Ectodermal cell (in vitro differentiated cells): ENCODE data around the gene TAF8.

Source experiments
- H3K27ac ChIP-seq: 2 replicates; pipeline ENCODE4 v1.7.0; 2013; ENCODE audit warnings: mild to moderate bottlenecking, low read depth, low read length; ENCODE audit not compliant: insufficient read depth, poor library complexity, severe bottlenecking
- H3K27me3 ChIP-seq: 2 replicates; pipeline ENCODE4 v1.7.0; 2013; ENCODE audit warnings: mild to moderate bottlenecking, low read length; ENCODE audit not compliant: insufficient read depth, control insufficient read depth, poor library complexity, severe bottlenecking
- H3K36me3 ChIP-seq: one replicate; pipeline ENCODE4 v1.7.0; 2013; ENCODE audit warnings: low read length; ENCODE audit not compliant: control insufficient read depth, insufficient read depth
- H3K4me1 ChIP-seq: one replicate; pipeline ENCODE4 v1.7.0; 2013; ENCODE audit warnings: low read length; ENCODE audit not compliant: control insufficient read depth, insufficient read depth
- H3K4me3 ChIP-seq: 2 replicates; pipeline ENCODE4 v1.7.0; 2013; ENCODE audit warnings: low read depth, low read length, control low read depth; ENCODE audit not compliant: insufficient read depth
- H3K9me3 ChIP-seq: 2 replicates; pipeline ENCODE4 v1.7.0; 2013; ENCODE audit warnings: mild to moderate bottlenecking, low read length, moderate library complexity; ENCODE audit not compliant: control insufficient read depth
- WGBS, 2 experiments: methylation state at CpG; one replicate each; pipeline ENCODE4 v1.1.7; 2013; ENCODE audit warnings: missing lambda C conversion rate in 2 of 2; 5-methylcytosine and 5-hydroxymethylcytosine counted together

The TAF8 gene

DNA sequence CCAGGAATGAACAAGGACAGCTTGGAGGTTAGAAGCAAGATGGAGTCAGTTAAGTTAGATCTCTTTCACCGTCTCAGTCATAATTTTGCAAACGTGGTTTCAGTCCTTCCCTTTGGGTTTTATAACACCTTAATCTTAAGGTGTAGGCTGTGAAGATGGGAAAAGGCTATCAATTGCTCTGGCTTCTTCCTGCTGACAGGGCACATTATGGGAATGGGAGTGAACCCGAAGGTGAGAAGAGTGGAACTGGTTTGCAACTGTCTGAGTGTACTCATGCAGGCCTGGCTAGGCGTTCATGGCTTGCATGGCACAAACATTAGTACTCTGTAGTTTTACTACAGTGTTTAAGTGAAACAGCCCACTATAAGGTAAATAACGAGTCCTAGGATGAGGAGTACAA lies 9.4 kb downstream of the TAF8 start:
- 95 to 98% methylated on average over 5 of the region's 5 CpGs for WGBS, 2 experiments
- H3K36me3 ChIP-seq: peaks cover 61% of the 10 kb centered on the region

DNA sequence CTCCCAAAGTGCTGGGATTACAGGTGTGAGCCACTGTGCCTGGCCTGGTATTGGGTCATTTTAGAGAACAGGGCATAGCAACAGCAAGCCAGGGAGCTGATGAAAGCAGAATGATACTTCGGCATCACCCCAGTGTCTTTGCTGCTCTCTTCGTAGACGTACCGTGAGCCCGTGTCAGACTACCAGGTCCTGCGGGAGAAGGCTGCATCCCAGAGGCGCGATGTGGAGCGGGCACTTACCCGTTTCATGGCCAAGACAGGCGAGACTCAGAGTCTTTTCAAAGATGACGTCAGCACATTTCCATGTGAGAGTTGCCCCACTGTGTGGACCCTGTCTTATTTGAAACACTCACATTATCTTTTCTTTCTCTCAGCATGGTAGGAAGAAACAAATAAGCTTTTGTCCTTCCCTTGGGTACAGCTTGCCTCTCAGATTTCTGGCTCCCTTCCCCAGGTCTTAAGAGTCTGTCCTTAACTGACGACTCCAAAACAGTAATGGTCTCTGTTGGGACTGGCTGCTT lies 15.9 kb downstream of the TAF8 start:
- no peaks in the 10 kb centered on the region for H3K4me1 ChIP-seq
- no peaks in the 10 kb centered on the region for H3K9me3 ChIP-seq
- no peak overlapping the region for H3K27ac ChIP-seq
- peaks cover 64% of the 10 kb centered on the region for H3K36me3 ChIP-seq
- no peak overlapping the region for H3K4me3 ChIP-seq
- no peaks in the 10 kb centered on the region for H3K27me3 ChIP-seq
- WGBS, 2 experiments: 90 to 92% methylated on average over 13 of the region's 13 CpGs

More for the DNA sequence above, 9.4 kb downstream of the TAF8 start:
- Histone ChIP-seq H3K27ac (no peak overlapping the region), H3K4me1 (no peaks in the 10 kb centered on the region), H3K27me3 (no peaks in the 10 kb centered on the region), H3K4me3 (no peak overlapping the region), H3K9me3 (no peaks in the 10 kb centered on the region)

- Histone ChIP-seq H3K36me3 (peaks cover 59% of the 10 kb centered on the region), H3K4me3 (no peak overlapping the region), H3K27ac (no peak overlapping the region), H3K27me3 (no peaks in the 10 kb centered on the region), H3K4me1 (no peaks in the 10 kb centered on the region), H3K9me3 (no peaks in the 10 kb centered on the region)
- 93 to 94% methylated on average over 7 of the region's 7 CpGs for WGBS, 2 experiments
These were observed 17.8 kb downstream of the TAF8 start for GRCh38 chr6:42068173-42068572.

GRCh38 chr6:42068872-42069522 lies 18.7 kb downstream of the TAF8 start:
- no peaks in the 10 kb centered on the region for H3K27me3 ChIP-seq
- peaks cover 59% of the 10 kb centered on the region for H3K36me3 ChIP-seq
- H3K4me1 ChIP-seq: no peaks in the 10 kb centered on the region
- no peaks in the 10 kb centered on the region for H3K9me3 ChIP-seq
- WGBS, 2 experiments: 93 to 94% methylated on average over 5 of the region's 5 CpGs
- H3K4me3 ChIP-seq: no peak overlapping the region
- no peak overlapping the region for H3K27ac ChIP-seq

DNA sequence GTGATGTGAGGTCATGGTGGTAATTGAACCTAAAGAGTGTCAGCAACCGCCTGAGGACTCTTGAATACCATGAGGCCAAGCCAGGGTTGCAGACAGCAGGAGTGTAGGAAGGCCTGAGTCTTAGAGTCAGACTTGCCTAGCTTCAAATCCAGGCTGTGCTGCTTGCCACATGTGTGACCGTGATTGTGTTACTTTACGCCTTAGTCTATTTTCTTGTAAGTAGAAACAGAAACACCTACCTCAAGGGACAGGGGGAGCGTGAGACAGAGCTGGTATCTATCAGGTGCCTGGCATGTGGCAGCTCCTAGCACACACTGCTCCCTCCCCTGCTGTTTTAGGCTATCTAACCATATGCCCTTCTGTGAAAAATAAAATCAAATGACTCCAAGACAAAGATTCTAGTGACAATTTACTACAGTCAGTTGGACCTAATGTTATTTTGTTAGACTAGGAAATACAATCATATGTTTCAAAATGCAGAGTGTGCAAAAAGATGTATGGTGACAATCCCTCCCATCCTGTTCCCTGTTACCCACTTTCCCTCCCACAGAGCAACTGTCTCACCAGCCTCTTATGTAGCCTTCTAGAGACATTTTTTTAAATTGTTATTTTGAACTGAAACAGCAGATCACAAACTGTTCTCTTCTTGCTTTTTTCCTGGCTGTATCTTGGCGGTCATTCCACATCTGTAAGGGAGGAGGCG lies 21.7 kb downstream of the TAF8 start:
- Histone ChIP-seq H3K36me3 (peaks cover 54% of the 10 kb centered on the region), H3K9me3 (no peaks in the 10 kb centered on the region), H3K27ac (no peak overlapping the region), H3K27me3 (no peaks in the 10 kb centered on the region), H3K4me1 (no peaks in the 10 kb centered on the region), H3K4me3 (no peak overlapping the region)
- WGBS, 2 experiments: 73 to 74% methylated on average over 6 of the region's 6 CpGs

- WGBS, 2 experiments: 94 to 96% methylated on average over 2 of the region's 2 CpGs
- Histone ChIP-seq H3K36me3 (peaks cover 53% of the 10 kb centered on the region), H3K4me3 (no peak overlapping the region), H3K4me1 (no peaks in the 10 kb centered on the region), H3K27ac (no peak overlapping the region), H3K27me3 (no peaks in the 10 kb centered on the region), H3K9me3 (no peaks in the 10 kb centered on the region)
These were observed 23.0 kb downstream of the TAF8 start for GRCh38 chr6:42073287-42073686.

DNA sequence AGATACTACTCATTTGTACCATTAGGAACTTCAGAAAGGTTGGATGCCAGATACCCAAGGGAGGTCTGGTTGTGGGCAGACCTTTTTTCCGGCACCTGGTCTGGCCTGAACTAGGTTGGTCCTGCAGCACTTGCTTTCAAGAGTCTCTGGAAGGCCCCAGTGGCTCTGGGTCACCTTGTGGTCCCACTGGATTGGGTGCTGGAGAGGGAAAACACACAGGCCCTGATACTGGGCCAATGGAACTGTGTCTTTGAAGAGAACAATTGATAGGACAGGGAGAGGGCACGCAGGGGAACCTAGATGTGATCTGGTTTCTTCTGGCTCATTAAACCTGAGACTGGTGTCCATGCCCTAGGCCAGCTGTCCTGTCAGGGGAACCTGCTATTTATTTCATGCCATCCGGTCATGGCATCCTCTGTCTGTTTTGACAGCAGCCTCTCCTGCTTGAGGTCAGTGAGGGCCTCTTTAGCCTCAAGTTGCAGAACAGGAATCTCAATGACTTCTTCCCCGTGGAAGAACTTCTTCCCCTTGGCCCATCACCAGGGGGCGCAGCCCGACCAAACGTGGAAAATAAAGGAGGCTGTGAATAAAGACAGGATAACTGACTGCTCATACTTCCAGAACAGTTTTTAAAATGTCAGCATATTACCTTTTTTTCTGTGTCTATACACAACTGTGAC lies 25.0 kb downstream of the TAF8 start:
- H3K36me3 ChIP-seq: peaks cover 37% of the 10 kb centered on the region
- H3K27me3 ChIP-seq: no peaks in the 10 kb centered on the region
- no peak overlapping the region for H3K27ac ChIP-seq
- no peaks in the 10 kb centered on the region for H3K9me3 ChIP-seq
- WGBS, 2 experiments: 48 to 49% methylated on average over 7 of the region's 7 CpGs
- H3K4me3 ChIP-seq: no peak overlapping the region
- no peaks in the 10 kb centered on the region for H3K4me1 ChIP-seq

DNA sequence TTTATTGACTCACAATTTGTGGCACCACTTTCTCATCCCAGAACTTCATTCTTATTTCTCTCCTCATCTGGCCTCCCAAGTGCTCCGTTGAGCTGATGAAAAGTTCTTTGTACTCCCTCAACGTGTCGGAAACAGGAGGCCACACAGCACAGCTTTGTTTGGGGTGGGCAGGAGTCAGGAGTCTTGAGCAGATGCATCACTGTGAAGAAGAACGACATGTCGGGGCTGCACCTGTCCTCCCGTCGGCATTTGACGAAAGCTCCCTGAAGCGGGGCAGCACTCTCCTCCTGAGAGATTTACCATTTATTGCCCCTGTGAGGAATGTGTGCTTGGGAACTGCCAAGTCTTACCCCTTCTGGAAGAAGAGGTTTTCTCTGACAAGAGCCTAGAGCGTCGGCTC lies 28.1 kb downstream of the TAF8 start:
- WGBS, 2 experiments: 93 to 94% methylated on average over 11 of the region's 11 CpGs
- Histone ChIP-seq H3K27me3 (no peaks in the 10 kb centered on the region), H3K27ac (no peak overlapping the region), H3K4me3 (no peak overlapping the region), H3K9me3 (no peaks in the 10 kb centered on the region), H3K4me1 (no peaks in the 10 kb centered on the region), H3K36me3 (peaks cover 21% of the 10 kb centered on the region)

DNA sequence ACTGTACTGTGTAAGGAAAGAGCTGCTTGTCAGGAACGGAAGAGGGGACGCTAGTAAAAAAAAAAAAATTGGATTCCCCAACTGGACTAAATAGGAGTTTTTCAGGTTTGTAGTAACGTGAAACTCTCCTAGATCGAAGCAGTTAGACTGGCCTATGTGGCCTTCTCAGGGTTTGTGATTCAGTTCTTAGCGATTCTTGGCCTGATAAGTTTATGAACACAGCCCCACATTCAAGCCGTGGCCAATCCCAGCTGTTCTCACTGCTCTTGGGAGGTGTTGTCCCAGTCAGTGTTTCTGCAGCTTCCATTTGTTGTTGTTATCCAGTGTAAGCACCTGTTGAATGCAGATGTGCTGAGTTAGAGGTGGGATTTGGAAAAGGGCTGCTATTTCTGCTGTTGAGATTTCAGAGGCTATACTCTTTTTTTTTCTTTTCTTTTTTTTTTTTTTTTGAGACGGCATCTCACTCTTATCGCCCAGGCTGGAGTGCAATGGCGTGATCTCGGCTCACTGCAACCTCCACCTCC lies 29.7 kb downstream of the TAF8 start:
- H3K27ac ChIP-seq: no peak overlapping the region
- H3K27me3 ChIP-seq: no peaks in the 10 kb centered on the region
- no peaks in the 10 kb centered on the region for H3K9me3 ChIP-seq
- H3K4me1 ChIP-seq: no peaks in the 10 kb centered on the region
- no peak overlapping the region for H3K4me3 ChIP-seq
- 95 to 97% methylated on average over 10 of the region's 10 CpGs for WGBS, 2 experiments
- peaks cover 21% of the 10 kb centered on the region for H3K36me3 ChIP-seq

DNA sequence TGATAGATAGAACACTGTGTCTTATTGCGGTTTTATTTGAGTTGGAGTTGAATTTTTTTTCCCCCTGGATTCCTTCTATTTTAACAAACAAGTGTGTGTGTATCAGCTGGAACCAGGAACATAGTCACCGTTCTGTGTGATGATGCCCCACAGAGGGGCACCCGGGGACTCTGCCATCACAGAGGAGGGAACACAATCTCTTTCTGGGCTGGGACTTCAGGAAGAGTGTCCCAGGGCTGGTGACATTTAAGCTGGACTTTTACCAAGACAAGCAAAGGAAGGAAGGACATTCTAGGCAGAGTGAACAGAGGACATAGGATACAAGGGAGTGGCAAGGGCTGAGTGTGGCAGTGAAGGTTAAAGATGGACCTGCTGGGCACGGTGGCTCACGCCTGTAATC lies 33.2 kb downstream of the TAF8 start:
- no peaks in the 10 kb centered on the region for H3K27me3 ChIP-seq
- H3K36me3 ChIP-seq: peaks cover 2% of the 10 kb centered on the region
- H3K27ac ChIP-seq: no peak overlapping the region
- H3K4me1 ChIP-seq: no peaks in the 10 kb centered on the region
- no peak overlapping the region for H3K4me3 ChIP-seq
- WGBS, 2 experiments: 91 to 94% methylated on average over 4 to 5 of the region's 5 CpGs
- no peaks in the 10 kb centered on the region for H3K9me3 ChIP-seq
